PFSK-1 (cell line): Measurements from ENCODE around the gene ENOX2.

Experiments used
- POLR2AphosphoS5 ChIP-seq: IDR thresholded peaks from 2 replicates; pipeline ENCODE4 v1.6.1; 2012; ENCODE audit warnings: low read depth, mild to moderate bottlenecking, control low read depth, low read length, moderate library complexity
- REST ChIP-seq, 2 experiments: IDR thresholded peaks; 2 replicates each; pipeline versions ENCODE4 v1.6.1 to v1.8.0; 2011 to 2012; ENCODE audit warnings: low read depth in 2 of 2, low read length in 2 of 2, control low read depth in 1 of 2, inconsistent platforms in 1 of 2, mild to moderate bottlenecking in 1 of 2, moderate library complexity in 1 of 2; ENCODE audit not compliant: insufficient read depth in 1 of 2
- SIN3A ChIP-seq: IDR thresholded peaks from 2 replicates; pipeline ENCODE4 v1.6.1; 2012; ENCODE audit warnings: mild to moderate bottlenecking, low read length, moderate library complexity, borderline replicate concordance; ENCODE audit not compliant: insufficient read depth

- no peak for TF ChIP-seq REST (IDR thresholded peaks at IDR 0.05; ENCODE audit: insufficient read depth in 1 of 2, low read depth in 2 of 2, low read length in 2 of 2)
- no peak for TF ChIP-seq POLR2AphosphoS5
- no peak for TF ChIP-seq SIN3A
These were observed 73.2 kb downstream of the ENOX2 start for GRCh38 chrX:130829526-130830515.
